Endodermal cell (in vitro differentiated cells): ENCODE measurements around the gene PTGDR2. TPM values are rescaled to one million over a fixed set of nuclear protein-coding genes. Genes with fewer than 3 reads are reported as not detected.

ENCODE experiments used
- DNase-seq: peaks from one replicate; pipeline ENCODE4 v3.0.0-alpha.2; 2017
- H3K27ac ChIP-seq: 2 replicates; pipeline ENCODE4 v1.5.1; 2013; ENCODE audit warnings: mild to moderate bottlenecking, low read depth, low read length, moderate library complexity
- H3K27me3 ChIP-seq: 2 replicates; pipeline ENCODE4 v1.6.1; 2013; ENCODE audit warnings: mild to moderate bottlenecking, low read length, moderate library complexity; ENCODE audit not compliant: insufficient read depth, control insufficient read depth, poor library complexity, severe bottlenecking
- H3K36me3 ChIP-seq: 2 replicates; pipeline ENCODE4 v1.7.0; 2013; ENCODE audit warnings: mild to moderate bottlenecking, low read length, moderate library complexity; ENCODE audit not compliant: control insufficient read depth, insufficient read depth
- H3K4me1 ChIP-seq: one replicate; pipeline ENCODE4 v1.7.0; 2013; ENCODE audit warnings: low read length; ENCODE audit not compliant: control insufficient read depth, insufficient read depth
- H3K4me3 ChIP-seq: 2 replicates; pipeline ENCODE4 v1.5.1; 2013; ENCODE audit warnings: mild to moderate bottlenecking, low read length, moderate library complexity
- H3K9ac ChIP-seq: 2 replicates; pipeline ENCODE4 v1.6.1; 2013; ENCODE audit warnings: mild to moderate bottlenecking, low read length, moderate library complexity; ENCODE audit not compliant: poor library complexity, severe bottlenecking; ENCODE audit errors: extremely low read depth
- H3K9me3 ChIP-seq: 2 replicates; pipeline ENCODE4 v1.6.1; 2013; ENCODE audit warnings: mild to moderate bottlenecking, low read length, moderate library complexity; ENCODE audit not compliant: control insufficient read depth
- H3K27ac Mint-ChIP-seq: 2 replicates; pipeline ENCODE4 v1.8.0; 2020; ENCODE audit warnings: mixed read lengths
- H3K27me3 Mint-ChIP-seq: 2 replicates; pipeline ENCODE4 v1.8.0; 2021; ENCODE audit warnings: mild to moderate bottlenecking, mixed read lengths; ENCODE audit not compliant: insufficient read depth
- H3K36me3 Mint-ChIP-seq: 2 replicates; pipeline ENCODE4 v1.8.0; 2020; ENCODE audit warnings: low read depth, mixed read lengths
- H3K4me1 Mint-ChIP-seq: 2 replicates; pipeline ENCODE4 v1.8.0; 2020; ENCODE audit warnings: mixed read lengths
- H3K4me3 Mint-ChIP-seq: 2 replicates; pipeline ENCODE4 v1.8.0; 2020; ENCODE audit warnings: mild to moderate bottlenecking, moderate library complexity, mixed read lengths
- H3K9me3 Mint-ChIP-seq: 2 replicates; pipeline ENCODE4 v1.8.0; 2020; ENCODE audit warnings: mild to moderate bottlenecking, mixed read lengths
- WGBS, 2 experiments: methylation state at CpG; one replicate each; pipeline versions ENCODE4 v1.1.5 to v1.1.7; 2013; ENCODE audit warnings: missing lambda C conversion rate in 2 of 2, mixed read lengths in 1 of 2; ENCODE audit not compliant: insufficient coverage in 1 of 2, insufficient read length in 1 of 2; 5-methylcytosine and 5-hydroxymethylcytosine counted together
- total RNA-seq, 2 donors: library from RNA; stranded (reverse); fragmentation: NEBNext Ultra II Directional in 1 of 2; extraction: Animal tissue kit (Norgen Biotek cat#: 25700) in 1 of 2; gene quantifications; 2 replicates in 1 of 2; 3 replicates in 1 of 2; pipeline ENCODE4 v1.2.1, GENCODE V29; 2021
- TF ChIP-seq, protein P1 (sequence below): fragments of 200-600 bp; sonication (generic); conservative IDR thresholded peaks from 2 replicates; pipeline ENCODE4 v1.5.0; 2021; ENCODE audit warnings: antibody characterized with exemption, mild to moderate bottlenecking

Gene PTGDR2
- total RNA-seq, 2 donors from 2014 or later = 0.15 TPM; not detected in 1

DNA sequence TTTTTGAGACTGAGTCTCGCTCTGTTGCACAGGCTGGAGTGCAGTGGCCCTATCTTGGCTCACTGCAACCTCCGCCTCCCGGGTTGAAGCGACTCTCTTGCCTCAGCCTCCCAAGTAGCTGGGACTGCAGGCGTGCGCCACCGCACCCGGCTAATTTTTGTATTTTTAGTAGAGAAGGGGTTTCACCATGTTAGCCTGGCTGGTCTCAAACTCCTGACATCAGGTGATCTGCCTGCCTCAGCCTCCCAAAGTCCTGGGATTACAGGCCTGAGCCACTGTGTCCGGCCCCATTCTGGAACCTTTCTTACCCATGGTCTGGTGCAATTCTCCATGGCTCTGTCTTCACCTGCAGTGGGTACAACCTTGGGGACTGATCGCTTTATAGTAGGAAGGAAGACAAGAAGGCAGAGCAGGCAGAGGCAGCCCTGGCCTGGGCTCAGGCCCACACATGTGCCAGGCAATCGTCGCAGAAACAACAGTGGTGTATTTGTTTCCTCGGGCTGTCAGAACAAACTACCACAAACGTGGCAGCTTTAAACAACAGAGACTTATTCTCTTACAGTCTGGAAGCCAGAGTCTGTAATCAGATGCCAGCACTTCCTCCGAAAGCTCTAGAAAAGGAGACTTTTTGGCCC lies 4.0 kb upstream of the PTGDR2 start:
- no peaks in the 10 kb centered on the region for H3K4me1 ChIP-seq
- no peak overlapping the region for H3K27ac Mint-ChIP-seq
- no peak overlapping the region for H3K4me3 Mint-ChIP-seq
- no peaks in the 10 kb centered on the region for H3K36me3 ChIP-seq
- H3K9me3 Mint-ChIP-seq = no peaks in the 10 kb centered on the region
- no peaks in the 10 kb centered on the region for H3K36me3 Mint-ChIP-seq
- 90 to 92% methylated on average over 13 to 15 of the region's 15 CpGs for WGBS, 2 experiments
- H3K27ac ChIP-seq = no peak overlapping the region
- no peaks in the 10 kb centered on the region for H3K9me3 ChIP-seq
- no peaks in the 10 kb centered on the region for H3K4me1 Mint-ChIP-seq
- TF ChIP-seq, protein P1, sequence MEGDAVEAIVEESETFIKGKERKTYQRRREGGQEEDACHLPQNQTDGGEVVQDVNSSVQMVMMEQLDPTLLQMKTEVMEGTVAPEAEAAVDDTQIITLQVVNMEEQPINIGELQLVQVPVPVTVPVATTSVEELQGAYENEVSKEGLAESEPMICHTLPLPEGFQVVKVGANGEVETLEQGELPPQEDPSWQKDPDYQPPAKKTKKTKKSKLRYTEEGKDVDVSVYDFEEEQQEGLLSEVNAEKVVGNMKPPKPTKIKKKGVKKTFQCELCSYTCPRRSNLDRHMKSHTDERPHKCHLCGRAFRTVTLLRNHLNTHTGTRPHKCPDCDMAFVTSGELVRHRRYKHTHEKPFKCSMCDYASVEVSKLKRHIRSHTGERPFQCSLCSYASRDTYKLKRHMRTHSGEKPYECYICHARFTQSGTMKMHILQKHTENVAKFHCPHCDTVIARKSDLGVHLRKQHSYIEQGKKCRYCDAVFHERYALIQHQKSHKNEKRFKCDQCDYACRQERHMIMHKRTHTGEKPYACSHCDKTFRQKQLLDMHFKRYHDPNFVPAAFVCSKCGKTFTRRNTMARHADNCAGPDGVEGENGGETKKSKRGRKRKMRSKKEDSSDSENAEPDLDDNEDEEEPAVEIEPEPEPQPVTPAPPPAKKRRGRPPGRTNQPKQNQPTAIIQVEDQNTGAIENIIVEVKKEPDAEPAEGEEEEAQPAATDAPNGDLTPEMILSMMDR = no peak
- no peak for DNase-seq
- no peak overlapping the region for H3K9ac ChIP-seq
- H3K4me3 ChIP-seq = no peak overlapping the region
- peaks cover 4% of the 10 kb centered on the region for H3K27me3 ChIP-seq
- H3K27me3 Mint-ChIP-seq = peaks cover 23% of the 10 kb centered on the region

- H3K27me3 ChIP-seq = peaks cover 12% of the 10 kb centered on the region
Observed at GRCh38 chr11:60858731-60859464, 3.1 kb upstream of the PTGDR2 start.

DNA sequence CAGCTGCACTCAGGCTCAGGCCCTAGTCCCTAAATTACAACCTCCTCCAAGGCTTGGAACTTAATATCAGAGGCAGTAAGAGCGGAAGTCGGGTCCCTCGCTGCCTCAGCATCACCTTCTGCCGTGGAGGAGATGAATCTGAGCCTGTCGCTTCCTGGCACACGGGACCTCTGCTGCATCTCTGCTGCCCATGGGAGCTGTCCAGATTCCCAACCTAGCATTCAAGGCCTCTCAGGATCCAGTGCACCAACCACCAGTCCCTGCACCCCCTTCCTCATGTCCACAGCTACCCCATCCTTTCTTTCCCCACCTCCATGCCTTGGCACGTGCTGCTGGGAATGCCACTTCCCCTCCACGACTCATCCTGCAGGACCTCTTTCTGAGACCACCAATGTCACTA lies 2.5 kb upstream of the PTGDR2 start:
- H3K27ac ChIP-seq = no peak overlapping the region
- DNase-seq = no peak
- TF ChIP-seq, protein P1 = no peak
- 90 to 97% methylated on average over 4 to 8 of the region's 8 CpGs for WGBS, 2 experiments
- Mint-ChIP-seq H3K9me3 (no peaks in the 10 kb centered on the region), H3K27ac (no peak overlapping the region), H3K27me3 (peaks cover 38% of the 10 kb centered on the region), H3K4me1 (no peaks in the 10 kb centered on the region), H3K4me3 (no peak overlapping the region), H3K36me3 (no peaks in the 10 kb centered on the region)
- peaks cover 14% of the 10 kb centered on the region for H3K27me3 ChIP-seq
- no peaks in the 10 kb centered on the region for H3K4me1 ChIP-seq
- H3K36me3 ChIP-seq = no peaks in the 10 kb centered on the region
- no peak overlapping the region for H3K9ac ChIP-seq
- H3K4me3 ChIP-seq = no peak overlapping the region
- no peaks in the 10 kb centered on the region for H3K9me3 ChIP-seq

More at GRCh38 chr11:60858731-60859464, 3.1 kb upstream of the PTGDR2 start:
- Histone ChIP-seq H3K9me3 (no peaks in the 10 kb centered on the region), H3K4me1 (no peaks in the 10 kb centered on the region), H3K27ac (no peak overlapping the region), H3K36me3 (no peaks in the 10 kb centered on the region), H3K4me3 (no peak overlapping the region), H3K9ac (no peak overlapping the region)
- Mint-ChIP-seq H3K4me3 (no peak overlapping the region), H3K27ac (no peak overlapping the region), H3K36me3 (no peaks in the 10 kb centered on the region), H3K27me3 (peaks cover 31% of the 10 kb centered on the region), H3K4me1 (no peaks in the 10 kb centered on the region), H3K9me3 (no peaks in the 10 kb centered on the region)
- TF ChIP-seq, protein P1 = no peak
- DNase-seq = no peak
- 88 to 93% methylated on average over 2 to 4 of the region's 4 CpGs for WGBS, 2 experiments
